B cell (primary cell): ENCODE results near the gene KATNAL1. TPM values are rescaled to one million over a fixed set of nuclear protein-coding genes. Genes with fewer than 3 reads are reported as not detected.

Experiments
- ATAC-seq: fragments of 200-7000 bp; cut with Tn5 transposase; one replicate; pipeline ENCODE4 v1.10.0; 2021; ENCODE audit warnings: low read depth, mild to moderate bottlenecking, moderate number of reproducible peaks, moderate library complexity
- CTCF ChIA-PET: fragments of 350-600 bp; sonication (Branson Sonifier 250); formaldehyde crosslinking; loops from one replicate; lab custom pipeline; 2021; ENCODE audit warnings: antibody characterized with exemption, inconsistent platforms; lab: Charles Lee
- POLR2A ChIA-PET: fragments of 350-600 bp; sonication (Branson Sonifier 250); formaldehyde crosslinking; loops from one replicate; lab custom pipeline; 2021; ENCODE audit warnings: antibody characterized with exemption; lab: Charles Lee
- DNase-seq: peaks from one replicate; pipeline ENCODE4 v3.0.0; 2013
- H2AFZ ChIP-seq: 2 replicates; pipeline ENCODE4 v1.6.1; 2012; ENCODE audit warnings: mild to moderate bottlenecking, low read depth, low read length; ENCODE audit not compliant: insufficient read depth, poor library complexity, severe bottlenecking
- H3K27ac ChIP-seq, 2 donors: 1 replicate in 1 of 2; 2 replicates in 1 of 2; pipeline ENCODE4 v1.5.1; 2012 to 2013; ENCODE audit warnings: low read length in 2 of 2, mild to moderate bottlenecking in 2 of 2, moderate library complexity in 1 of 2
- H3K27me3 ChIP-seq, 4 experiments: fragments of 200-600 bp in 1 of 4; sonication (generic) in 1 of 4; replicated peaks in 1 of 4; 1 replicate in 2 of 4; 2 replicates in 2 of 4; pipeline versions ENCODE4 v1.6.1 to v1.7.0; 2013 to 2016; ENCODE audit warnings: low read length in 3 of 4, mild to moderate bottlenecking in 2 of 4, mixed read lengths in 1 of 4, moderate library complexity in 1 of 4; ENCODE audit not compliant: insufficient read depth in 4 of 4, control insufficient read depth in 3 of 4; ENCODE audit errors: control extremely low read depth in 1 of 4
- H3K36me3 ChIP-seq, 2 experiments: replicated peaks in 1 of 2; 1 replicate in 1 of 2; 2 replicates in 1 of 2; pipeline versions ENCODE4 v1.6.1 to v1.7.1; 2013; ENCODE audit warnings: low read length in 1 of 2; ENCODE audit not compliant: insufficient read depth in 2 of 2, control insufficient read depth in 1 of 2; ENCODE audit errors: control extremely low read depth in 1 of 2, extremely low read depth in 1 of 2
- H3K4me1 ChIP-seq, 2 donors: fragments of 200-600 bp in 1 of 2; sonication (generic) in 1 of 2; 1 replicate in 1 of 2; 2 replicates in 1 of 2; pipeline versions ENCODE4 v1.5.1 to v1.6.1; 2013 to 2017; ENCODE audit warnings: low read length in 2 of 2; ENCODE audit not compliant: control insufficient read depth in 2 of 2, insufficient read depth in 2 of 2
- H3K4me2 ChIP-seq: replicated peaks from 2 replicates; pipeline ENCODE3; 2012; ENCODE audit warnings: mild to moderate bottlenecking, low read depth, low read length; ENCODE audit not compliant: poor library complexity, severe bottlenecking
- H3K4me3 ChIP-seq, 5 experiments: fragments of 200-600 bp in 1 of 5; sonication (generic) in 1 of 5; 1 replicate in 3 of 5; 2 replicates in 2 of 5; pipeline versions ENCODE4 v1.5.1 to v1.7.0; 2011 to 2016; ENCODE audit warnings: low read length in 4 of 5, mild to moderate bottlenecking in 4 of 5, low read depth in 2 of 5, control low read depth in 1 of 5, moderate library complexity in 1 of 5; ENCODE audit not compliant: insufficient read depth in 1 of 5; ENCODE audit errors: control extremely low read depth in 1 of 5, extremely low read depth in 1 of 5
- H3K79me2 ChIP-seq: fragments of 200-600 bp; sonication (generic); one replicate; pipeline ENCODE4 v1.6.0; 2016; ENCODE audit warnings: low read length; ENCODE audit not compliant: control insufficient read depth, insufficient read depth
- H3K9ac ChIP-seq: fragments of 200-600 bp; sonication (generic); 2 replicates; pipeline ENCODE4 v1.6.1; 2017; ENCODE audit warnings: mild to moderate bottlenecking, low read length, moderate library complexity
- H3K9me3 ChIP-seq, 3 donors: one replicate each; pipeline versions ENCODE4 v1.6.1 to v1.7.1; 2013; ENCODE audit warnings: low read length in 2 of 3; ENCODE audit not compliant: control insufficient read depth in 2 of 3, insufficient read depth in 1 of 3; ENCODE audit errors: control extremely low read depth in 1 of 3
- H4K20me1 ChIP-seq: 2 replicates; pipeline ENCODE4 v1.6.0; 2012; ENCODE audit warnings: mild to moderate bottlenecking, low read length; ENCODE audit not compliant: insufficient read depth, control insufficient read depth, poor library complexity, severe bottlenecking
- H3K27ac Mint-ChIP-seq: one replicate; pipeline ENCODE4 v1.8.0; 2021; ENCODE audit warnings: mixed read lengths
- H3K27me3 Mint-ChIP-seq: one replicate; pipeline ENCODE4 v1.8.0; 2021; ENCODE audit warnings: mixed read lengths
- H3K4me1 Mint-ChIP-seq: one replicate; pipeline ENCODE4 v1.8.0; 2021; ENCODE audit warnings: mixed read lengths
- H3K4me3 Mint-ChIP-seq: one replicate; pipeline ENCODE4 v1.8.0; 2021; ENCODE audit warnings: mixed read lengths
- H3K9me3 Mint-ChIP-seq: one replicate; pipeline ENCODE4 v1.8.0; 2022; ENCODE audit warnings: mixed read lengths; ENCODE audit not compliant: insufficient read depth
- CTCF ChIP-seq: fragments of 200-600 bp; IDR thresholded peaks from one replicate; pipeline ENCODE4 v1.8.0; 2022; ENCODE audit warnings: antibody characterized with exemption, mild to moderate bottlenecking
- EZH2 ChIP-seq: IDR thresholded peaks from 2 replicates; pipeline ENCODE4 v1.6.1; 2012; ENCODE audit warnings: borderline replicate concordance, low read depth, mild to moderate bottlenecking, moderate library complexity, low read length; ENCODE audit not compliant: insufficient read depth, poor library complexity, severe bottlenecking
- WGBS: methylation state at CpG from one replicate; pipeline ENCODE4 v1.1.5; 2013; ENCODE audit warnings: missing lambda C conversion rate; ENCODE audit not compliant: insufficient coverage; 5-methylcytosine and 5-hydroxymethylcytosine counted together
- intact Hi-C: fragments of 100-400 bp; cut with micrococcal nuclease; formaldehyde crosslinking; loops from one replicate; pipeline ENCODE4 v1.10.0; 2022
- polyA plus RNA-seq: library from polyadenylated mRNA; depleted of rRNA; stranded (reverse); fragments of >200 nt; gene quantifications from 2 replicates; pipeline ENCODE4 v1.2.3, GENCODE V29; 2012
- total RNA-seq, 2 donors: library from RNA; stranded (reverse); fragments of 120-200 nt in 1 of 2; gene quantifications; 1 replicate in 1 of 2; 2 replicates in 1 of 2; pipeline versions ENCODE4 v1.2.3 to v1.2.4, GENCODE V29; 2013 to 2022

KATNAL1 gene
- total and polyA plus RNA-seq, 2 donors (not counting 1 experiment from before 2014, with no cell fraction given) = 2.7 to 21.9 TPM

DNA sequence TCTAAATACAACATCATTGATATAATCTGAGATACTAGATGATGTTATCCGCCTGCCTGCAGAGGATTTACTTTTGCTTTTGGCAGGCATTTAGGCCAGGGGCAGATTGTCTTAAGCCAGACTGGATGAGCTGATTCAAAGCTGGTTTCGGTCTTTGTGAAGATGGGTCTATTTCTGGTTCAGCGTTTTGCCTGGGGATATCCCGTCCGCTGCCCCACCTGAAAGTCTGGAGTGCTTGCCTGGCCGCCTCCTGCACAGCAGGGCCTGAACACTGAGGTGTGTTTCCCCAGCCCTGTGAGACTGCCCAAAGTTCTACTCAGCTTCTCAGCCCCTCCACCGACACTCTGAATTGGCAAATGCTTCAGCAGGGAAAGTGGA is 149.7 kb downstream of the KATNAL1 start:
- H3K36me3 ChIP-seq = no peaks in the 10 kb centered on the region
- ATAC-seq (no peak), DNase-seq (no peak)
- 74% methylated on average over 7 of the region's 7 CpGs for WGBS
- H3K9ac ChIP-seq = no peak overlapping the region
- peaks cover 5% of the 10 kb centered on the region for H3K27me3 Mint-ChIP-seq
- no peak overlapping the region for H3K4me3 Mint-ChIP-seq
- peaks cover 0 to 43% of the 10 kb centered on the region in 2 donors for H3K4me1 ChIP-seq
- no peaks in the 10 kb centered on the region for H3K9me3 Mint-ChIP-seq
- no peaks in the 10 kb centered on the region for H3K79me2 ChIP-seq
- no peak overlapping the region for H3K27ac Mint-ChIP-seq
- intact Hi-C loops = no loop called here
- H3K27ac ChIP-seq = no peak overlapping the region
- no peaks in the 10 kb centered on the region for H4K20me1 ChIP-seq
- CTCF ChIA-PET = interaction anchor here (0.8 to 3.3 kb wide), 2 partner anchors 9 to 24 kb away, joined by 3 to 19 read pairs; no protein-coding TSS in a partner anchor
- peaks cover 58% of the 10 kb centered on the region for H3K4me1 Mint-ChIP-seq
- H3K9me3 ChIP-seq = peaks cover 0 to 8% (median 0%) of the 10 kb centered on the region in 3 donors
- POLR2A ChIA-PET = no interaction called here
- TF ChIP-seq EZH2 (no peak), CTCF (no peak)
- H3K4me3 ChIP-seq = no peak overlapping the region
- H3K27me3 ChIP-seq = no peaks in the 10 kb centered on the region
- H3K4me2 ChIP-seq = peak overlapping the region; percentile 6
- H2AFZ ChIP-seq = no peak overlapping the region

- H3K9me3 Mint-ChIP-seq = no peaks in the 10 kb centered on the region
- Histone ChIP-seq H3K27me3 (no peaks in the 10 kb centered on the region), H3K4me1 (peaks cover 0 to 49% of the 10 kb centered on the region in 2 donors), H3K9me3 (peaks cover 0 to 6% (median 0%) of the 10 kb centered on the region in 3 donors), H4K20me1 (no peaks in the 10 kb centered on the region), H3K36me3 (no peaks in the 10 kb centered on the region), H3K4me2 (peak overlapping the region; percentile 6), H3K9ac (no peak overlapping the region), H3K79me2 (no peaks in the 10 kb centered on the region), H2AFZ (no peak overlapping the region), H3K4me3 (no peak overlapping the region), H3K27ac (no peak overlapping the region)
- no peak for ATAC-seq
- intact Hi-C loops = no loop called here
- peaks cover 5% of the 10 kb centered on the region for H3K27me3 Mint-ChIP-seq
- ChIA-PET POLR2A (no interaction called here), CTCF (interaction anchor here (0.8 to 3.3 kb wide), 3 partner anchors 8 to 709 kb away, joined by 3 to 19 read pairs (median 3); no protein-coding TSS in a partner anchor)
- peak overlapping the region; percentile 6 for H3K4me3 Mint-ChIP-seq
- no peak for DNase-seq
- H3K4me1 Mint-ChIP-seq = peaks cover 58% of the 10 kb centered on the region
- TF ChIP-seq EZH2 (no peak), CTCF (no peak)
- WGBS = 91% methylated on average over 8 of the region's 17 CpGs
- H3K27ac Mint-ChIP-seq = peak overlapping the region; percentile 43
Measured at GRCh38 chr13:30156826-30157615, 150.3 kb downstream of the KATNAL1 start.
